ENCODE results near the gene MKX.
"Not testable (repeated sequence)": the region's sequence is repeated elsewhere in the genome, so short reads cannot be mapped to it uniquely, and the experiment has no call there.

MKX gene

GRCh38 chr10:27687743-27688142, 57.9 kb downstream of the MKX start:
- no peak for DNase-seq

- DNase-seq, result no peak
These were observed 58.3 kb downstream of the MKX start for GRCh38 chr10:27687326-27687725.

GRCh38 chr10:27685681-27686080, 59.9 kb downstream of the MKX start:
- no peak for DNase-seq

GRCh38 chr10:27683226-27683625, 62.4 kb downstream of the MKX start:
- DNase-seq, result no peak

- not testable (repeated sequence) for DNase-seq
These were observed 63.8 kb downstream of the MKX start for GRCh38 chr10:27681795-27682194.

GRCh38 chr10:27680691-27681605, 64.7 kb downstream of the MKX start:
- no peak for DNase-seq

- no peak for DNase-seq
These were observed 65.5 kb downstream of the MKX start for GRCh38 chr10:27680006-27680557.

- DNase-seq, result no peak
These were observed 66.2 kb downstream of the MKX start for GRCh38 chr10:27679369-27679912.

- no peak for DNase-seq
These were observed 67.5 kb downstream of the MKX start for GRCh38 chr10:27678166-27678565.

GRCh38 chr10:27673065-27673464, 72.6 kb downstream of the MKX start:
- DNase-seq, result no peak

GRCh38 chr10:27671821-27672220, 73.8 kb downstream of the MKX start:
- no peak for DNase-seq

GRCh38 chr10:27664461-27664860, 81.2 kb downstream of the MKX start:
- no peak for DNase-seq

- DNase-seq, result no peak
These were observed 82.0 kb downstream of the MKX start for GRCh38 chr10:27663621-27664020.

GRCh38 chr10:27661514-27662286, 83.9 kb downstream of the MKX start:
- no peak for DNase-seq

GRCh38 chr10:27660711-27661110, 84.9 kb downstream of the MKX start:
- no peak for DNase-seq

GRCh38 chr10:27660268-27660667, 85.4 kb downstream of the MKX start:
- DNase-seq, result no peak

GRCh38 chr10:27659786-27660185, 85.8 kb downstream of the MKX start:
- DNase-seq, result no peak

- no peak for DNase-seq
These were observed 86.8 kb downstream of the MKX start for GRCh38 chr10:27658788-27659187.

- no peak for DNase-seq
These were observed 90.3 kb downstream of the MKX start for GRCh38 chr10:27655296-27655695.

- DNase-seq, result no peak
These were observed 91.3 kb downstream of the MKX start for GRCh38 chr10:27654284-27654683.

- DNase-seq, result no peak
These were observed 98.9 kb downstream of the MKX start for GRCh38 chr10:27646604-27647175.

- no peak for DNase-seq
These were observed 99.4 kb downstream of the MKX start for GRCh38 chr10:27646194-27646593.

- no peak for DNase-seq
These were observed 101.2 kb downstream of the MKX start for GRCh38 chr10:27644307-27644939.
